RWPE2 (cell line): ENCODE measurements around the gene FAM3C.

ENCODE experiments used
- ATAC-seq: fragments of 200-7000 bp; cut with Tn5 transposase; 3 replicates; pipeline ENCODE4 v1.9.1; 2021; ENCODE audit warnings: low read depth
- DNase-seq: peaks from one replicate; pipeline ENCODE4 v3.0.0-alpha.2; 2020; ENCODE audit warnings: low spot score
- H3K27ac ChIP-seq: fragments of 450-650 bp; 2 replicates; pipeline ENCODE4 v1.5.1; 2017; ENCODE audit warnings: mild to moderate bottlenecking; ENCODE audit not compliant: poor library complexity, severe bottlenecking
- H3K27me3 ChIP-seq: fragments of 250-450 bp; sonication (Bioruptor Pico); 2 replicates; pipeline ENCODE4 v1.5.1; 2021; ENCODE audit warnings: mild to moderate bottlenecking, moderate library complexity; ENCODE audit not compliant: insufficient read depth, poor library complexity, severe bottlenecking
- H3K36me3 ChIP-seq: fragments of 250-450 bp; sonication (Bioruptor Pico); 2 replicates; pipeline ENCODE4 v1.5.1; 2020; ENCODE audit warnings: low read depth, mild to moderate bottlenecking, moderate library complexity
- H3K4me1 ChIP-seq: fragments of 250-450 bp; sonication (Bioruptor Pico); 2 replicates; pipeline ENCODE4 v1.5.1; 2021; ENCODE audit warnings: mild to moderate bottlenecking, moderate library complexity; ENCODE audit not compliant: insufficient read depth, poor library complexity, severe bottlenecking
- H3K4me3 ChIP-seq: fragments of 250-450 bp; sonication (Bioruptor Pico); 2 replicates; pipeline ENCODE4 v1.5.1; 2021; ENCODE audit warnings: mild to moderate bottlenecking, moderate library complexity; ENCODE audit not compliant: severe bottlenecking
- H3K9me3 ChIP-seq: fragments of 250-450 bp; sonication (Bioruptor Pico); 2 replicates; pipeline ENCODE4 v1.5.1; 2021; ENCODE audit warnings: mild to moderate bottlenecking, moderate library complexity; ENCODE audit not compliant: severe bottlenecking
- TF ChIP-seq, protein P1 (sequence below): fragments of 450-650 bp; IDR thresholded peaks from one replicate; pipeline ENCODE4 v1.5.1; 2017; ENCODE audit warnings: mild to moderate bottlenecking, moderate library complexity; ENCODE audit not compliant: poor library complexity, severe bottlenecking

The FAM3C gene

DNA sequence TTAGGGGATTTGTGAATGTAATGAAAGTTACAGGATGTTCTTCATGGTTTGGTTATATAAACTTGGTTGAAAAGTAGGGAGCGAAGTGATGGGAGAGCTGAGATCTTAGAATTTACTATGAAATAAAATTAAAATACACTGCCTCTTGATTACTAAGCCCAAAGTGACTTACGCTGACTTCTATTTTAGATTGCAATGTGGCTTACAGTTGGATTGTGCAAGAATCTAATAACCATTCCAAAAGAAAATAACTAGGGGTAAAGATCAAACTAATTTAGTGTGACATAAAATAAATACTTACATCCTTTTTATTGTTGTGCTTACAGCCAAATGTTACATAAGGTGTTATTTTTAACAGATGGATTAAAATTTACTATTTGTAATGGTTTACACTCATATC, 52.0 kb downstream of the FAM3C start:
- TF ChIP-seq, protein P1, sequence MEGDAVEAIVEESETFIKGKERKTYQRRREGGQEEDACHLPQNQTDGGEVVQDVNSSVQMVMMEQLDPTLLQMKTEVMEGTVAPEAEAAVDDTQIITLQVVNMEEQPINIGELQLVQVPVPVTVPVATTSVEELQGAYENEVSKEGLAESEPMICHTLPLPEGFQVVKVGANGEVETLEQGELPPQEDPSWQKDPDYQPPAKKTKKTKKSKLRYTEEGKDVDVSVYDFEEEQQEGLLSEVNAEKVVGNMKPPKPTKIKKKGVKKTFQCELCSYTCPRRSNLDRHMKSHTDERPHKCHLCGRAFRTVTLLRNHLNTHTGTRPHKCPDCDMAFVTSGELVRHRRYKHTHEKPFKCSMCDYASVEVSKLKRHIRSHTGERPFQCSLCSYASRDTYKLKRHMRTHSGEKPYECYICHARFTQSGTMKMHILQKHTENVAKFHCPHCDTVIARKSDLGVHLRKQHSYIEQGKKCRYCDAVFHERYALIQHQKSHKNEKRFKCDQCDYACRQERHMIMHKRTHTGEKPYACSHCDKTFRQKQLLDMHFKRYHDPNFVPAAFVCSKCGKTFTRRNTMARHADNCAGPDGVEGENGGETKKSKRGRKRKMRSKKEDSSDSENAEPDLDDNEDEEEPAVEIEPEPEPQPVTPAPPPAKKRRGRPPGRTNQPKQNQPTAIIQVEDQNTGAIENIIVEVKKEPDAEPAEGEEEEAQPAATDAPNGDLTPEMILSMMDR: no peak
- no peaks in the 10 kb centered on the region for H3K36me3 ChIP-seq
- H3K4me3 ChIP-seq: no peak overlapping the region
- H3K27ac ChIP-seq: no peak overlapping the region
- DNase-seq: no peak
- H3K4me1 ChIP-seq: no peaks in the 10 kb centered on the region
- no peaks in the 10 kb centered on the region for H3K9me3 ChIP-seq
- H3K27me3 ChIP-seq: no peaks in the 10 kb centered on the region
- no peak for ATAC-seq

DNA sequence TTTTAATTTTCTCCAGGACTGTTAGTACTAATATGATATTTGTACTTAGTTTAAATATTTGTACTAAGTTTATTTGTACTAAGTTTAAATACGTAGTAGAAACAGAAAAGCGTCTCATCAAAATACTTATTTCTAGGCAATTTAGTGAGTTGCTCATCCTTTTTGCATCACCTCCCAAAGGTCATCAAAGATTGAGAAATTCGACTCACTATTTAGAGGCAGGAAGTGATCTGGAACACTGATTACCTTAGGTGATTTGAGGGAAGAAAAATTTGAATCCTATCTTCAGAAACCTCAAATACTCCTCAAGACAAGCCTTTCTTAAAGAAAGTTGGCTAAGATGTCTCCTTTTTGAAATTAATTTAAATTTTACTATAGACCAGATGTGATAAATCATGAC, 52.8 kb downstream of the FAM3C start:
- DNase-seq (no peak), ATAC-seq (no peak)
- Histone ChIP-seq H3K4me1 (no peaks in the 10 kb centered on the region), H3K36me3 (no peaks in the 10 kb centered on the region), H3K27me3 (no peaks in the 10 kb centered on the region), H3K27ac (no peak overlapping the region), H3K9me3 (no peaks in the 10 kb centered on the region), H3K4me3 (no peak overlapping the region)
- TF ChIP-seq, protein P1: no peak

DNA sequence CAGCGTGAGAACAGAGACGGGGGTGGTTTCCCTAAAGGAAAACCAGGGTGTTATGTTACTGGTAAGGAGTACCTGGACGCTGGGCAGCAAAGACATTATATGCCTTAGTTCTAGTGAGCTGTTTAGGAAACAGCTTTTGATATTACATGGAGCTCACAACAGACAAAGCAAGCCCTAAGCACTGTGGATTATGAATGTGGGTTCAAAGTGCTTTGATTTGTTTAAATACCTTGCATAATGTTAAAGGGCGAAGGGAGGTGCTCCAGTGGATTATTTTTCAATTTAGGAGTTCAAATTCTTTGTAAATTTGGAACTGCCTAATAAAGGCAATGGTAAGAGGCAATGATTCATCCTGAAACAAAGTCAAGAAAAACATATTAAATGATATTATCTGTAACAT, 53.5 kb downstream of the FAM3C start:
- no peak overlapping the region for H3K4me3 ChIP-seq
- no peaks in the 10 kb centered on the region for H3K36me3 ChIP-seq
- no peaks in the 10 kb centered on the region for H3K9me3 ChIP-seq
- ATAC-seq (no peak), DNase-seq (no peak)
- no peaks in the 10 kb centered on the region for H3K27me3 ChIP-seq
- no peaks in the 10 kb centered on the region for H3K4me1 ChIP-seq
- TF ChIP-seq, protein P1: no peak
- no peak overlapping the region for H3K27ac ChIP-seq

DNA sequence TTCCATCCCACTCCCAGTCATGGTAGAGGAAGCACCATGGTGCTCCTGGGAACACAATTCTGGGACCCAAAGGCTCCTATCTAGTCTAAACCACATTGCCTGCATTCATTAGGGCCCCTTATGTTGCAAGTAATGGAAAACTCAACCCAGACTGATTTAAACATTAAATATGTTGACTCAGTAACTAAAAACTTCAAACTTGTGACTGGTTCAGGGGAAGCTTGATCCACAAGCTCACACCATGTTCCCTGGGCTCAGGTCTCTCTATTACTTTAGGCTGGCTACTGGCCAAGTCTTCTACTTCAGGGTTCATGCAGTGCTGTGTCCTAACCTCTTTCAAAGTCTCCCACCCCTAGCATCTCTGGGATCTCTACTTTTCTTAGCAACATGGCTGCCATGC, 54.2 kb downstream of the FAM3C start:
- no peaks in the 10 kb centered on the region for H3K27me3 ChIP-seq
- no peak for DNase-seq
- TF ChIP-seq, protein P1: no peak
- no peak for ATAC-seq
- no peaks in the 10 kb centered on the region for H3K9me3 ChIP-seq
- H3K36me3 ChIP-seq: no peaks in the 10 kb centered on the region
- H3K4me1 ChIP-seq: no peaks in the 10 kb centered on the region
- no peak overlapping the region for H3K4me3 ChIP-seq
- no peak overlapping the region for H3K27ac ChIP-seq

DNA sequence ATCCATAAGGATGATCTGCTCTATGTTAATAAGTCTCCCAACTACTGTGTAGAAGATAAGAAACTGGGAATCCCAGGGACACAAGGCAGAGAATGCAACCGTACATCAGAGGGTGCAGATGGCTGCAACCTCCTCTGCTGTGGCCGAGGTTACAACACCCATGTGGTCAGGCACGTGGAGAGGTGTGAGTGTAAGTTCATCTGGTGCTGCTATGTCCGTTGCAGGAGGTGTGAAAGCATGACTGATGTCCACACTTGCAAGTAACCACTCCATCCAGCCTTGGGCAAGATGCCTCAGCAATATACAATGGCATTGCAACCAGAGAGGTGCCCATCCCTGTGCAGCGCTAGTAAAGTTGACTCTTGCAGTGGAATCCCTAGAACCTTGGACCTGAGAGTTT, 57.0 kb downstream of the FAM3C start:
- TF ChIP-seq, protein P1: no peak
- Histone ChIP-seq H3K27ac (no peak overlapping the region), H3K27me3 (peaks cover 7% of the 10 kb centered on the region), H3K36me3 (no peaks in the 10 kb centered on the region), H3K4me3 (no peak overlapping the region), H3K4me1 (no peaks in the 10 kb centered on the region), H3K9me3 (no peaks in the 10 kb centered on the region)
- no peak for ATAC-seq
- DNase-seq: no peak
